ENCODE data around the gene HOXB2.

Gene HOXB2

GRCh38 chr17:48565925-48566710 is 21.2 kb upstream of the HOXB2 start:
- no peak for DNase-seq (ENCODE audit: low spot score)

GRCh38 chr17:48565022-48565554 is 20.2 kb upstream of the HOXB2 start:
- DNase-seq (ENCODE audit: low spot score) = no peak

- no peak for DNase-seq (ENCODE audit: low spot score)
Observed at GRCh38 chr17:48564188-48565021, 19.5 kb upstream of the HOXB2 start.

GRCh38 chr17:48563867-48564187 is 18.9 kb upstream of the HOXB2 start:
- DNase-seq (ENCODE audit: low spot score) = no peak

GRCh38 chr17:48563385-48563838 is 18.5 kb upstream of the HOXB2 start:
- no peak for DNase-seq (ENCODE audit: low spot score)

- no peak for DNase-seq (ENCODE audit: low spot score)
Observed at GRCh38 chr17:48562934-48563333, 18.0 kb upstream of the HOXB2 start.

- no peak for DNase-seq (ENCODE audit: low spot score)
Observed at GRCh38 chr17:48561884-48562810, 17.2 kb upstream of the HOXB2 start.

- no peak for DNase-seq (ENCODE audit: low spot score)
Observed at GRCh38 chr17:48559840-48560817, 15.2 kb upstream of the HOXB2 start.

GRCh38 chr17:48559122-48559839 is 14.4 kb upstream of the HOXB2 start:
- no peak for DNase-seq (ENCODE audit: low spot score)

GRCh38 chr17:48558831-48559121 is 13.9 kb upstream of the HOXB2 start:
- no peak for DNase-seq (ENCODE audit: low spot score)

- no peak for DNase-seq (ENCODE audit: low spot score)
Observed at GRCh38 chr17:48558057-48558830, 13.3 kb upstream of the HOXB2 start.

- no peak for DNase-seq (ENCODE audit: low spot score)
Observed at GRCh38 chr17:48556576-48557401, 11.9 kb upstream of the HOXB2 start.

- DNase-seq (ENCODE audit: low spot score) = no peak
Observed at GRCh38 chr17:48556229-48556575, 11.3 kb upstream of the HOXB2 start.

GRCh38 chr17:48555258-48556228 is 10.6 kb upstream of the HOXB2 start:
- peak; percentile 90 for DNase-seq (ENCODE audit: low spot score)

- DNase-seq (ENCODE audit: low spot score) = peak; percentile 36
Observed at GRCh38 chr17:48554412-48555257, 9.7 kb upstream of the HOXB2 start.

GRCh38 chr17:48553826-48554225 is 8.9 kb upstream of the HOXB2 start:
- no peak for DNase-seq (ENCODE audit: low spot score)

- DNase-seq (ENCODE audit: low spot score) = no peak
Observed at GRCh38 chr17:48553190-48553547, 8.3 kb upstream of the HOXB2 start.

Measured in RKO (cell line).